IMR-90 (cell line): ENCODE measurements around the gene TRIM37. TPM values are rescaled to one million over a fixed set of nuclear protein-coding genes. Genes with fewer than 3 reads are reported as not detected.
A peak's percentile ranks its signal among the peaks of the same experiment; 100 is the strongest.

Source experiments
- ATAC-seq: fragments of 200-7000 bp; cut with Tn5 transposase; 2 replicates; pipeline ENCODE4 v1.9.1; 2020; ENCODE audit warnings: low read depth, mild to moderate bottlenecking, moderate library complexity
- BruUV-seq: library from RNA; stranded (reverse); fragments of 400-500 nt; replicated peaks from 2 replicates; lab custom pipeline; 2021; lab: Mats Ljungman, UMichigan
- CTCF ChIA-PET: fragments of 300-600 bp; formaldehyde crosslinking; extraction: SDS; loops from one replicate; lab custom pipeline; 2021; ENCODE audit warnings: antibody characterized with exemption; lab: Yijun Ruan, JAX
- POLR2A ChIA-PET: fragments of 300-600 bp; sonication (Branson Sonifier 250); formaldehyde crosslinking; loops from one replicate; lab custom pipeline; 2022; ENCODE audit warnings: antibody characterized with exemption; ENCODE audit not compliant: unreplicated experiment; lab: Charles Lee
- DNase-seq: peaks from one replicate; pipeline ENCODE4 v3.0.0; 2013
- H2AFZ ChIP-seq: replicated peaks from 2 replicates; pipeline ENCODE3; 2013; ENCODE audit warnings: low read length, mild to moderate bottlenecking; ENCODE audit not compliant: poor library complexity
- H2AK5ac ChIP-seq: 2 replicates; pipeline ENCODE4 v1.6.1; 2013; ENCODE audit warnings: low read depth, low read length, inconsistent platforms
- H2AK9ac ChIP-seq: replicated peaks from 2 replicates; pipeline ENCODE3; 2013; ENCODE audit warnings: mild to moderate bottlenecking, low read depth, low read length, moderate library complexity; ENCODE audit not compliant: poor library complexity
- H2BK120ac ChIP-seq: 2 replicates; pipeline ENCODE4 v1.6.1; 2013; ENCODE audit warnings: low read depth, low read length, inconsistent platforms
- H2BK15ac ChIP-seq: 3 replicates; pipeline ENCODE4 v1.6.1; 2013; ENCODE audit warnings: low read depth, low read length, inconsistent platforms
- H2BK20ac ChIP-seq: 2 replicates; pipeline ENCODE4 v1.6.1; 2013; ENCODE audit warnings: low read depth, mild to moderate bottlenecking, inconsistent platforms, low read length, moderate library complexity
- H2BK5ac ChIP-seq: 2 replicates; pipeline ENCODE4 v1.6.1; 2013; ENCODE audit warnings: mild to moderate bottlenecking, low read depth, low read length, inconsistent platforms; ENCODE audit not compliant: poor library complexity, severe bottlenecking
- H3K14ac ChIP-seq: replicated peaks from 2 replicates; pipeline ENCODE4 v1.6.1; 2013; ENCODE audit warnings: low read depth, low read length, inconsistent platforms
- H3K18ac ChIP-seq: 2 replicates; pipeline ENCODE4 v1.6.1; 2013; ENCODE audit warnings: low read depth, low read length, control low read depth
- H3K23ac ChIP-seq: 2 replicates; pipeline ENCODE4 v1.6.1; 2013; ENCODE audit warnings: low read depth, low read length, inconsistent platforms
- H3K27ac ChIP-seq: 2 replicates; pipeline ENCODE4 v1.5.1; 2013; ENCODE audit warnings: mild to moderate bottlenecking, control low read depth, low read length; ENCODE audit not compliant: insufficient read depth
- H3K27me3 ChIP-seq: 2 replicates; pipeline ENCODE4 v1.6.1; 2013; ENCODE audit warnings: low read length; ENCODE audit not compliant: control insufficient read depth, insufficient read depth
- H3K36me3 ChIP-seq: 2 replicates; pipeline ENCODE4 v1.6.1; 2013; ENCODE audit warnings: low read length, mixed read lengths; ENCODE audit not compliant: control insufficient read depth, insufficient read depth
- H3K4ac ChIP-seq: 2 replicates; pipeline ENCODE4 v1.6.1; 2013; ENCODE audit warnings: low read depth, low read length, inconsistent platforms
- H3K4me1 ChIP-seq: 2 replicates; pipeline ENCODE4 v1.6.1; 2013; ENCODE audit warnings: low read length, mixed read lengths; ENCODE audit not compliant: control insufficient read depth, insufficient read depth
- H3K4me2 ChIP-seq: 2 replicates; pipeline ENCODE4 v1.6.1; 2013; ENCODE audit warnings: low read depth, mild to moderate bottlenecking, control low read depth, low read length, moderate library complexity
- H3K4me3 ChIP-seq: 2 replicates; pipeline ENCODE4 v1.5.1; 2013; ENCODE audit warnings: low read depth, mild to moderate bottlenecking, control low read depth, low read length, moderate library complexity; ENCODE audit not compliant: insufficient read depth
- H3K56ac ChIP-seq: 2 replicates; pipeline ENCODE4 v1.6.1; 2013; ENCODE audit warnings: low read length, inconsistent platforms; ENCODE audit not compliant: insufficient read depth; ENCODE audit errors: extremely low read depth
- H3K79me1 ChIP-seq, 2 experiments: 2 replicates each; pipeline ENCODE4 v1.6.1; 2013; ENCODE audit warnings: low read length in 2 of 2, inconsistent platforms in 1 of 2, low read depth in 1 of 2
- H3K9ac ChIP-seq: 2 replicates; pipeline ENCODE4 v1.6.1; 2013; ENCODE audit warnings: low read depth, low read length, control low read depth
- H3K9me1 ChIP-seq: 2 replicates; pipeline ENCODE4 v1.6.1; 2013; ENCODE audit warnings: low read length, inconsistent platforms; ENCODE audit not compliant: insufficient read depth
- H3K9me3 ChIP-seq: 2 replicates; pipeline ENCODE4 v1.6.1; 2013; ENCODE audit warnings: low read length; ENCODE audit not compliant: control insufficient read depth, insufficient read depth
- H4K20me1 ChIP-seq: 2 replicates; pipeline ENCODE4 v1.6.1; 2013; ENCODE audit warnings: low read length, inconsistent platforms; ENCODE audit not compliant: insufficient read depth
- H4K5ac ChIP-seq: 2 replicates; pipeline ENCODE4 v1.6.1; 2013; ENCODE audit warnings: mild to moderate bottlenecking, low read depth, low read length, control low read depth
- H4K8ac ChIP-seq, 2 experiments: 2 replicates each; pipeline ENCODE4 v1.6.1; 2013; ENCODE audit warnings: low read depth in 2 of 2, low read length in 2 of 2, control low read depth in 1 of 2, inconsistent platforms in 1 of 2
- H4K91ac ChIP-seq: 2 replicates; pipeline ENCODE4 v1.6.1; 2013; ENCODE audit warnings: low read depth, low read length, inconsistent platforms; ENCODE audit not compliant: insufficient read depth
- BHLHE40 ChIP-seq: fragments of 150-350 bp; IDR thresholded peaks from 2 replicates; pipeline ENCODE4 v1.6.1; 2016; ENCODE audit warnings: mild to moderate bottlenecking, low read depth, low read length
- CTCF ChIP-seq: conservative IDR thresholded peaks from 2 replicates; pipeline ENCODE4 v1.5.1; 2012; ENCODE audit warnings: mild to moderate bottlenecking, low read depth, low read length, improper control_type of control experiment
- MAFK ChIP-seq: IDR thresholded peaks from 2 replicates; pipeline ENCODE4 v1.6.1; 2012; ENCODE audit warnings: low read depth, low read length, improper control_type of control experiment
- MAZ ChIP-seq: IDR thresholded peaks from 2 replicates; pipeline ENCODE4 v1.6.1; 2012; ENCODE audit warnings: low read depth, mild to moderate bottlenecking, low read length, improper control_type of control experiment, moderate library complexity, borderline replicate concordance
- NFE2L2 ChIP-seq: fragments of 150-350 bp; IDR thresholded peaks from 2 replicates; pipeline ENCODE4 v1.6.1; 2016; ENCODE audit warnings: low read depth, mild to moderate bottlenecking, low read length
- POLR2A ChIP-seq: IDR thresholded peaks from 2 replicates; pipeline ENCODE4 v1.6.1; 2012; ENCODE audit warnings: mild to moderate bottlenecking, low read depth, low read length
- RAD21 ChIP-seq: IDR thresholded peaks from 2 replicates; pipeline ENCODE4 v1.6.1; 2012; ENCODE audit warnings: low read length, improper control_type of control experiment
- RCOR1 ChIP-seq: IDR thresholded peaks from 2 replicates; pipeline ENCODE4 v1.6.1; 2012; ENCODE audit warnings: mild to moderate bottlenecking, low read length, improper control_type of control experiment; ENCODE audit not compliant: insufficient replicate concordance
- RFX5 ChIP-seq: IDR thresholded peaks from 2 replicates; pipeline ENCODE4 v1.8.0; 2012; ENCODE audit warnings: low read depth, mild to moderate bottlenecking, low read length, moderate library complexity
- dilution Hi-C: fragments of 300-500 bp; cut with HindIII; formaldehyde crosslinking; loops from one replicate; pipeline ENCODE4 v1.14.3; 2018; ENCODE audit warnings: low sequenced_read_pairs; ENCODE audit not compliant: unreplicated experiment
- in situ Hi-C: fragments of 300-500 bp; cut with MboI; formaldehyde crosslinking; loops from 3 replicates; pipeline ENCODE4 v1.14.3; 2019; ENCODE audit warnings: low sequenced_read_pairs, inconsistent platforms, mixed read lengths
- intact Hi-C: fragments of 100-400 bp; cut with micrococcal nuclease; formaldehyde crosslinking; loops from 2 replicates; pipeline ENCODE4 v1.10.0; 2022
- polyA plus RNA-seq, 3 experiments: library from polyadenylated mRNA; depleted of rRNA; stranded (reverse); fragments of >200 nt; gene quantifications; 2 replicates each; pipeline ENCODE4 v1.2.3, GENCODE V29; 2012; ENCODE audit warnings: low replicate concordance in 1 of 3
- total RNA-seq: library from RNA; depleted of rRNA; stranded (reverse); fragments of >200 nt; gene quantifications from 2 replicates; pipeline ENCODE4 v1.2.3, GENCODE V29; 2012

Gene TRIM37
- total and polyA plus RNA-seq, 2 of the 4 experiments (the other 2 are of a cell fraction) = 12.1 to 24.9 TPM

- BruUV-seq = TSS peak; percentile 63
- Histone ChIP-seq H3K79me1 (peaks cover 9 to 24% of the 10 kb centered on the region in 2 experiments; a peak in 3 of 4 replicates), H2BK5ac (no peak overlapping the region), H2BK120ac (no peak overlapping the region), H3K4me1 (no peaks in the 10 kb centered on the region), H3K27me3 (no peaks in the 10 kb centered on the region), H3K18ac (no peak overlapping the region), H3K4ac (no peak overlapping the region), H3K36me3 (0 out of 2 replicates have a peak, but pooled peaks cover 5% of the 10 kb centered on the region), H3K4me3 (no peak overlapping the region), H3K9me3 (no peaks in the 10 kb centered on the region), H3K4me2 (no peak overlapping the region), H3K27ac (no peak overlapping the region), H3K56ac (no peak overlapping the region), H3K23ac (0 out of 2 replicates have a peak overlapping the region, but pooled peaks have one; percentile 4), H2BK20ac (no peak overlapping the region), H4K20me1 (no peaks in the 10 kb centered on the region; the same call in 1 of the 2 replicates), H2BK15ac (no peak overlapping the region), H2AK9ac (no peak overlapping the region), H4K8ac (no peak overlapping the region), H2AFZ (no peak overlapping the region), H4K91ac (no peak overlapping the region), H3K9me1 (peaks cover 4% of the 10 kb centered on the region; the same call in 1 of the 2 replicates), H3K14ac (no peak overlapping the region), H3K9ac (no peak overlapping the region), H2AK5ac (no peak overlapping the region), H4K5ac (no peak overlapping the region)
- intact Hi-C loops = no loop called here
- ChIA-PET POLR2A (no interaction called here), CTCF (no interaction called here)
- TF ChIP-seq RAD21 (no peak), CTCF (no peak), NFE2L2 (no peak), MAFK (no peak), POLR2A (no peak), RFX5 (no peak), RCOR1 (no peak), BHLHE40 (no peak), MAZ (no peak)
- ATAC-seq (no peak), DNase-seq (no peak)
- in situ Hi-C loops = no loop called here
- dilution Hi-C loops = no loop called here
Observed at GRCh38 chr17:59110973-59111372, 4.3 kb upstream of the TRIM37 start.
